HepG2 (cell line): Measurements from ENCODE around the gene UNC5CL.

Source experiments
- ASH2L ChIP-seq: fragments of 300-600, 200-600 bp; sonication (generic); IDR thresholded peaks from 2 replicates; pipeline ENCODE4 v1.7.0; 2017; ENCODE audit warnings: low read depth, mild to moderate bottlenecking, moderate library complexity, mixed read lengths, low read length; ENCODE audit not compliant: insufficient read length
- GTF3A ChIP-seq: sonication (generic); formaldehyde crosslinking; conservative IDR thresholded peaks from 2 replicates; pipeline ENCODE4 v1.4.0; 2020; ENCODE audit warnings: mild to moderate bottlenecking, missing genetic modification reagents
- KIAA2018 ChIP-seq: sonication (generic); formaldehyde crosslinking; IDR thresholded peaks from 2 replicates; pipeline ENCODE4 v1.5.0; 2020; ENCODE audit warnings: mild to moderate bottlenecking, missing genetic modification reagents, borderline replicate concordance
- ZC3H13 ChIP-seq: sonication (generic); formaldehyde crosslinking; IDR thresholded peaks from 2 replicates; pipeline ENCODE4 v1.8.1; 2023; ENCODE audit warnings: mild to moderate bottlenecking, missing genetic modification reagents, moderate library complexity
- ZNF138 ChIP-seq: sonication (generic); formaldehyde crosslinking; IDR thresholded peaks from 2 replicates; pipeline ENCODE4 v1.5.0; 2020; ENCODE audit warnings: mild to moderate bottlenecking, low read depth, missing genetic modification reagents
- ZNF496 ChIP-seq: sonication (generic); formaldehyde crosslinking; IDR thresholded peaks from 2 replicates; pipeline ENCODE4 v1.8.1; 2023; ENCODE audit warnings: mild to moderate bottlenecking, moderate library complexity, missing genetic modification reagents; ENCODE audit not compliant: insufficient replicate concordance
- ZNF740 ChIP-seq: sonication (generic); formaldehyde crosslinking; IDR thresholded peaks from 2 replicates; pipeline ENCODE4 v1.4.0; 2020; ENCODE audit warnings: missing genetic modification reagents
- ZUFSP ChIP-seq: sonication (generic); formaldehyde crosslinking; IDR thresholded peaks from 2 replicates; pipeline ENCODE4 v1.9.0; 2021; ENCODE audit warnings: missing genetic modification reagents, mild to moderate bottlenecking, borderline replicate concordance

GRCh38 chr6:41017663-41018062, 21.4 kb downstream of the UNC5CL start:
- TF ChIP-seq KIAA2018 (no peak), ZUFSP (no peak), ZC3H13 (CRISPR knock-in tag) (no peak), ZNF138 (CRISPR knock-in tag) (no peak), ZNF496 (CRISPR knock-in tag) (no peak), GTF3A (CRISPR knock-in tag) (no peak), ASH2L (no peak), ZNF740 (no peak)
